Stomach (tissue), 9 donors: ENCODE measurements around the gene TRIM14. TPM values are rescaled to one million over a fixed set of nuclear protein-coding genes. Genes with fewer than 3 reads are reported as not detected.
"Not testable (repeated sequence)": the region's sequence is repeated elsewhere in the genome, so short reads cannot be mapped to it uniquely, and the experiment has no call there.

Experiments
- DNase-seq, 2 donors: peaks; one replicate each; pipeline versions ENCODE4 v3.0.0 to v3.0.0-alpha.2; 2013 to 2019
- H3K27ac ChIP-seq, 5 donors: fragments of 200-600 bp in 4 of 5; sonication (generic) in 4 of 5; one replicate each; pipeline ENCODE4 v1.5.1; 2013 to 2019; ENCODE audit warnings: mild to moderate bottlenecking in 1 of 5, moderate library complexity in 1 of 5
- H3K27me3 ChIP-seq, 3 donors: fragments of 200-600 bp; sonication (generic); one replicate each; pipeline ENCODE4 v1.5.1; 2017 to 2019; ENCODE audit warnings: mixed run types in 1 of 3
- H3K36me3 ChIP-seq, 4 donors: fragments of 200-600 bp; sonication (generic); 1 replicate in 3 of 4; 2 replicates in 1 of 4; pipeline ENCODE4 v1.5.1; 2016 to 2019
- H3K4me1 ChIP-seq, 4 donors: fragments of 200-600 bp; sonication (generic); one replicate each; pipeline ENCODE4 v1.5.1; 2016 to 2019
- H3K4me3 ChIP-seq, 4 donors: fragments of 200-600 bp; sonication (generic) in 3 of 4; one replicate each; pipeline ENCODE4 v1.5.1; 2016 to 2019; ENCODE audit warnings: mild to moderate bottlenecking in 1 of 4
- H3K9me3 ChIP-seq, 4 donors: fragments of 200-600 bp; sonication (generic); one replicate each; pipeline ENCODE4 v1.5.1; 2016 to 2019
- CTCF ChIP-seq, 7 experiments: fragments of 450-650 bp in 4 of 7; fragments of 200-600 bp in 3 of 7; sonication (generic) in 3 of 7; IDR thresholded peaks; one replicate each; pipeline ENCODE4 v1.5.1; 2016 to 2019; ENCODE audit warnings: antibody characterized with exemption in 7 of 7, control low read depth in 2 of 7, mild to moderate bottlenecking in 1 of 7
- EP300 ChIP-seq: sonication (generic); formaldehyde crosslinking; IDR thresholded peaks from one replicate; pipeline ENCODE4 v1.6.1; 2017; ENCODE audit warnings: antibody characterized with exemption
- POLR2A ChIP-seq, 4 donors: fragments of 450-650 bp; IDR thresholded peaks; one replicate each; pipeline ENCODE4 v1.6.1; 2016; ENCODE audit warnings: antibody characterized with exemption in 4 of 4, control low read depth in 2 of 4, mild to moderate bottlenecking in 1 of 4, moderate library complexity in 1 of 4
- POLR2AphosphoS5 ChIP-seq, 3 donors: sonication (generic); formaldehyde crosslinking; IDR thresholded peaks; one replicate each; pipeline ENCODE4 v1.6.1; 2016; ENCODE audit warnings: antibody characterized with exemption in 3 of 3
- WGBS, 5 donors: extraction: QIAGEN DNeasy Blood & Tissue Kit in 3 of 5; methylation state at CpG; one replicate each; pipeline versions ENCODE4 v1.1.5 to v1.1.7; 2013 to 2018; 5-methylcytosine and 5-hydroxymethylcytosine counted together
- intact Hi-C: fragments of 100-400 bp; cut with DNase I; formaldehyde crosslinking; loops from one replicate; pipeline ENCODE4 v1.15.1; 2023; ENCODE audit warnings: low total_unique reads
- polyA plus RNA-seq, 3 donors: library from polyadenylated mRNA; stranded (reverse); fragments of 200-250 nt; gene quantifications; one replicate each; pipeline ENCODE4 v1.2.3, GENCODE V29; 2013
- total RNA-seq, 5 donors: library from RNA; depleted of rRNA; stranded (reverse); fragments of >200 nt; gene quantifications; one replicate each; pipeline versions ENCODE4 v1.1.0 to v1.2.3, GENCODE V29; 2014 to 2016
- donor health status: healthy with polysubstance abuse.
- donor health status: Bipolar disorder and iron deficiency.
- donor health status: healthy.

The TRIM14 gene
- total and polyA plus RNA-seq, 8 donors: 4.7 to 249 (median 10.7) TPM

GRCh38 chr9:98094316-98094715 is 24.7 kb downstream of the TRIM14 start:
- no peak for DNase-seq
- Histone ChIP-seq H3K9me3 (no peaks in the 10 kb centered on the region), H3K4me3 (no peak overlapping the region), H3K36me3 (peaks cover 5 to 52% (median 32%) of the 10 kb centered on the region in 4 donors), H3K27ac (no peak overlapping the region), H3K4me1 (no peaks in the 10 kb centered on the region), H3K27me3 (no peaks in the 10 kb centered on the region)
- WGBS, 5 donors: 82 to 93% (median 87%) methylated on average over 4 of the region's 4 CpGs
- no peak for TF ChIP-seq CTCF (IDR thresholded peaks at IDR 0.05)
- TF ChIP-seq POLR2AphosphoS5 (IDR thresholded peaks at IDR 0.05): no peak
- TF ChIP-seq POLR2A (IDR thresholded peaks at IDR 0.05): no peak
- no peak for TF ChIP-seq EP300
- intact Hi-C loops: loop anchor here (10.0 kb wide), 1 partner anchor 90 kb away; no protein-coding TSS in a partner anchor

- no peaks in the 10 kb centered on the region for H3K27me3 ChIP-seq
- no peak overlapping the region for H3K4me3 ChIP-seq
- peaks cover 0 to 34% (median 20%) of the 10 kb centered on the region in 4 donors for H3K36me3 ChIP-seq
- no peak overlapping the region for H3K27ac ChIP-seq
- WGBS, 5 donors: 83 to 87% (median 86%) methylated on average over 11 of the region's 11 CpGs
- H3K4me1 ChIP-seq: peaks cover 5 to 7% (median 5%) of the 10 kb centered on the region in 4 donors
- intact Hi-C loops: loop anchor here (10.0 kb wide), 1 partner anchor 92 kb away; no protein-coding TSS in a partner anchor
- TF ChIP-seq POLR2A (IDR thresholded peaks at IDR 0.05) (no peak), POLR2AphosphoS5 (IDR thresholded peaks at IDR 0.05) (no peak), CTCF (IDR thresholded peaks at IDR 0.05) (no peak), EP300 (no peak)
- H3K9me3 ChIP-seq: no peaks in the 10 kb centered on the region
- no peak for DNase-seq
Measured at GRCh38 chr9:98092613-98092931, 26.4 kb downstream of the TRIM14 start.

DNA sequence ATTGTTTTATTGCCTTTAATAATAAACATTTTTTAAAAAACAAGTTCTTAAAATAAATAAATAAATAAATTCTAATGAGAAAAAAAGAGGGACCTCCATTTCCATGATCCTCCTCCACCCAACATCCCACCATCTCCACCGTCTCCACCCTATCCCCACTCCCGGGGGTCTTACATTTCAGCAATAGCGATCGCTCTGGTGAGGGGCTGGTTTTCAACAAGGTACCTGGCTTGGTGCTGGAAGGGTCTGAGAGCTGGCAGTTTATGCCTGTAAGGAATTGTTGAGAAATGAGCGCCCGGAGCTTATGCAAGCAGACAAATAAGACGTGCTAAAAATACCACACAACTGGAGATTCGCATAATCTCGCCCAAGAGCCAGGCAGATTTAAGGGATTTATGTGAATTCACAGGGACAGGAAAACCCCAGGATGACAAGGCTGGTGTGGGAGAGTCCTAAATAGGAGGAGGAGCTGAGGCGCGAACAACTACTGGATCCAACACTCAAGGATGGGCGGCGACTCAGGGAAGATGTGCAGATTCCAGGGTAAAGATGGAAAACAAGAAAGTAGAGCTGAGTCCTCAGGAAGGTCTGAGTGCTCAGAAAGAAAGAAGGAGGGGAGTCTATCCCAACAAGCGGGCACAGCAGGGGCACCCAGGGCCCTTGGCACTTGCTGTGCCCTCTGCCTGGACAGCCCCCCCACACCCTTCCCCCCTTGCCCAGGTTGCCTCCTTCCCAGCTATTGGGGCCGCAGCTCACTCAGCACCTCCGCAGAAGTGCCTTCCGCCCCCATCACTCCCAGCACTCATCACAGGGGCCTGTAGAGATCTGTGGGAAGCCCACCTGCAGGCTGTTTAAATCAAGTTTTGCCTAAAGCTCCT is 27.0 kb downstream of the TRIM14 start:
- DNase-seq: no peak
- peaks cover 9 to 13% (median 11%) of the 10 kb centered on the region in 4 donors for H3K4me1 ChIP-seq
- no peak overlapping the region for H3K27ac ChIP-seq
- peaks cover 0 to 37% (median 19%) of the 10 kb centered on the region in 4 donors for H3K36me3 ChIP-seq
- WGBS, 5 donors: 72 to 90% (median 81%) methylated on average over 16 to 17 of the region's 17 CpGs
- TF ChIP-seq CTCF (IDR thresholded peaks at IDR 0.05) (no peak), POLR2AphosphoS5 (IDR thresholded peaks at IDR 0.05) (no peak), POLR2A (IDR thresholded peaks at IDR 0.05) (no peak), EP300 (no peak)
- no peak overlapping the region for H3K4me3 ChIP-seq
- intact Hi-C loops: loop anchor here (10.0 kb wide), 1 partner anchor 93 kb away; no protein-coding TSS in a partner anchor
- H3K27me3 ChIP-seq: no peaks in the 10 kb centered on the region
- H3K9me3 ChIP-seq: no peaks in the 10 kb centered on the region

DNA sequence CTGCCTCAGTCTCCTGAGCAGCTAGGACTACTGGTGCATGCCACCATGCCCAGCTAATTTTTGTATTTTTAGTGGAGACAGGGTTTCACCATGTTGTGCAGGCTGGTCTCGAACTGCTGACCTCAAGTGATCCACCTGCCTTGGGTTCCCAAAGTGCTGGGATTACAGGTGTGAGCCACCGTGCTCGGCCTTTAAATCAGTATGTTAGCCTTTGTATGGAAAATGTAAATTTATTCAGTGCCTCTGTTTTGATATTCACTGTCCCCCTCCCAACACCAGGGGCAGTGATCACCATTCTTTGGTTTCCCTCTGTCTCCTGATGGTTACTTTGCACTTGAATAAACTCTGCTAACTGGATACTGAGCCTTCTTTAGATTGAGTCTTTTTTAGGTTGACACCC is 28.3 kb downstream of the TRIM14 start:
- Histone ChIP-seq H3K36me3 (peaks cover 0 to 37% (median 14%) of the 10 kb centered on the region in 4 donors), H3K4me1 (peaks cover 9 to 16% (median 12%) of the 10 kb centered on the region in 4 donors)
- not testable (repeated sequence) for H3K9me3 ChIP-seq, H3K27ac ChIP-seq, H3K27me3 ChIP-seq, H3K4me3 ChIP-seq, DNase-seq
- 76 to 94% (median 85%) methylated on average over 3 of the region's 3 CpGs for WGBS, 5 donors
- intact Hi-C loops: loop anchor here (10.0 kb wide), 1 partner anchor 94 kb away; no protein-coding TSS in a partner anchor
